Gastrocnemius medialis (tissue), 4 donors: Measurements from ENCODE around the gene SKP1. TPM values are rescaled to one million over a fixed set of nuclear protein-coding genes. Genes with fewer than 3 reads are reported as not detected.
"Not testable (repeated sequence)": the region's sequence is repeated elsewhere in the genome, so short reads cannot be mapped to it uniquely, and the experiment has no call there.

Experiments used
- ATAC-seq, 2 donors: fragments of 150-250 bp; one replicate each; pipeline ENCODE4 v1.9.1; 2016
- DNase-seq, 2 donors: peaks; one replicate each; pipeline ENCODE4 v3.0.0-alpha.2; 2019
- H3K27ac ChIP-seq, 4 donors: fragments of 200-600 bp; sonication (generic); 1 replicate in 1 of 4; 2 replicates in 3 of 4; pipeline ENCODE4 v1.5.1; 2016 to 2018; ENCODE audit warnings: mild to moderate bottlenecking in 2 of 4, moderate library complexity in 1 of 4
- H3K27me3 ChIP-seq, 3 donors: fragments of 200-600 bp; sonication (generic) in 2 of 3; 1 replicate in 1 of 3; 2 replicates in 2 of 3; pipeline versions ENCODE4 v1.5.1 to v1.6.0; 2016 to 2019; ENCODE audit warnings: mild to moderate bottlenecking in 1 of 3, moderate library complexity in 1 of 3
- H3K36me3 ChIP-seq, 2 donors: fragments of 200-600 bp; sonication (generic) in 1 of 2; one replicate each; pipeline ENCODE4 v1.5.1; 2017 to 2018
- H3K4me1 ChIP-seq, 2 donors: fragments of 200-600 bp; sonication (generic) in 1 of 2; one replicate each; pipeline ENCODE4 v1.5.1; 2016 to 2017; ENCODE audit warnings: mild to moderate bottlenecking in 2 of 2
- H3K4me3 ChIP-seq, 4 donors: fragments of 200-600 bp; sonication (generic) in 3 of 4; 1 replicate in 1 of 4; 2 replicates in 3 of 4; pipeline ENCODE4 v1.5.1; 2016 to 2019; ENCODE audit warnings: mild to moderate bottlenecking in 2 of 4
- H3K9me3 ChIP-seq, 3 donors: fragments of 200-600 bp; sonication (generic) in 2 of 3; 1 replicate in 1 of 3; 2 replicates in 2 of 3; pipeline ENCODE4 v1.5.1; 2016 to 2019
- POLR2A ChIP-seq, 2 donors: fragments of 450-650 bp; IDR thresholded peaks; one replicate each; pipeline ENCODE4 v1.6.1; 2017; ENCODE audit warnings: antibody characterized with exemption in 2 of 2, mild to moderate bottlenecking in 2 of 2, moderate library complexity in 2 of 2
- in situ Hi-C, 4 donors: fragments of 200-750 bp; cut with MboI; loops; one replicate each; pipeline versions ENCODE4 v1.15.0 to v1.8.0; 2017; ENCODE audit warnings: low sequenced_read_pairs in 4 of 4
- intact Hi-C: fragments of 100-400 bp; cut with DNase I; formaldehyde crosslinking; loops from one replicate; pipeline ENCODE4 v1.15.1; 2023; ENCODE audit warnings: low total_unique reads
- total RNA-seq, 4 donors: library from RNA; depleted of rRNA; stranded (reverse); fragments of >200 nt; gene quantifications; one replicate each; pipeline versions ENCODE4 v1.1.0 to v1.2.3, GENCODE V29; 2016
- TF ChIP-seq, protein P1 (sequence below), 5 experiments: fragments of 450-650 bp in 3 of 5; fragments of 200-600 bp in 2 of 5; sonication (generic) in 2 of 5; IDR thresholded peaks in 4 of 5; conservative IDR thresholded peaks in 1 of 5; 1 replicate in 4 of 5; 2 replicates in 1 of 5; pipeline ENCODE4 v1.5.1; 2016 to 2019; ENCODE audit warnings: antibody characterized with exemption in 5 of 5, mild to moderate bottlenecking in 3 of 5, moderate library complexity in 3 of 5

SKP1 gene
- total RNA-seq, 4 donors from 2014 or later = 318 to 499 (median 476) TPM

DNA sequence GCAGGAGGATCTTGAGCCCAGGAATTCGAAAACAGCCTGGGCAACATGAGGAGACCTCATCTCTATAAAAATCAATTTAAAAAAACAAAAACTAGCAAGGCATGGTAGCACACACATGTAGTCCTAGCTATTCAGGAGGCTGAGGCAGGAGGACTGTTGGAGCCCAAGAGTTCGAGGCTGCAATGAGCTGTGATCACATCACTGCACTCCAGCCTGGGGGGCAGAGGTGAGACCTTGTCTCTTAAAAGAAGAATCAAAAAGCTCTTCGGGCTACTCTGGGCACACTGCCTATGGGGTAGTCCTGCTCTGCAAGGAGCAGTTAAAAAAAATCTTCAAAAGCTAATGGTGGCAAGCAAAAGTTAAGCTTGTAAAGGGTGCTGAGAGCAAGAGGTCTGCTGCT, 23.5 kb downstream of the SKP1 start:
- DNase-seq = no peak
- no peak for ATAC-seq

DNA sequence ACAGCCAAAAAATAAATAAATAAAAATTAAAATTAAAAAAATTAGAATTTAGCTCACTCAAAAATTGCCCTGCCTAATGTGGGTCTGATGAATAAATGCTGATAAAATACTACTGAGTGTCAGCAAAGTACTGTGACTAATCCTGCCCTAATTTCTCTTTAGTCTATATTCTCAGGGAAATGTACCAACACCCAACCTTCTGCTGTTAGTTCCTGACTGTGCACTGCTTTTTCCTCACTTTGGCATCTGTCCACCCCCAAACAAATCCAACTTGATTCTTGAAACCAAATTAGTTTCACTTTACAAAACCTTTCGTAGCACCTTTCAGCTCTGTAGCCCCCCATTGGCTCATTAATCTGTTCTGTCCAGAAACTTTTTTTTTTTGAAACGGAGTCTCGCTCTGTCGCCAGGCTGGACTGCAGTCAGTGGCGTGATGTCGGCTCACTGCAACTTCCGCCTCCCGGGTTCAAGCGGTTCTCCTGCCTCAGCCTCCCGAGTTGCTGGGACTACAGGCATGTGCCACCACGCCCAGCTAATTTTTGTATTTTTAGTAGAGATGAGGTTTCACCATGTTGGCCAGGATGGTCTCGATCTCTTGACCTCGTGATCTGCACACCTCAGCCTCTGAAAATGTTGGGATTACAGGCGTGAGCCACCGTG, 24.4 kb downstream of the SKP1 start:
- H3K36me3 ChIP-seq = peaks cover 0 to 51% of the 10 kb centered on the region in 2 donors
- in situ Hi-C loops, H3K27me3 ChIP-seq, H3K4me3 ChIP-seq, DNase-seq, intact Hi-C loops, H3K9me3 ChIP-seq: not testable (repeated sequence)
- H3K4me1 ChIP-seq = peaks cover 17 to 33% of the 10 kb centered on the region in 2 donors
- peak in 1 of 2 donors; percentile 55 for ATAC-seq
- H3K27ac ChIP-seq = peak overlapping the region; percentile 10 to 74 (median 48)

More for the DNA sequence above, 23.5 kb downstream of the SKP1 start:
- Histone ChIP-seq H3K36me3 (peaks cover 0 to 61% of the 10 kb centered on the region in 2 donors), H3K9me3 (no peaks in the 10 kb centered on the region), H3K4me1 (peaks cover 14 to 30% of the 10 kb centered on the region in 2 donors), H3K4me3 (no peak overlapping the region), H3K27me3 (no peaks in the 10 kb centered on the region), H3K27ac (peak overlapping the region in 3 of 4 donors; percentile 10 to 74 (median 35))
- in situ Hi-C loops = no loop called here
- intact Hi-C loops = no loop called here
- no peak for TF ChIP-seq POLR2A (IDR thresholded peaks at IDR 0.05)
- TF ChIP-seq, protein P1, sequence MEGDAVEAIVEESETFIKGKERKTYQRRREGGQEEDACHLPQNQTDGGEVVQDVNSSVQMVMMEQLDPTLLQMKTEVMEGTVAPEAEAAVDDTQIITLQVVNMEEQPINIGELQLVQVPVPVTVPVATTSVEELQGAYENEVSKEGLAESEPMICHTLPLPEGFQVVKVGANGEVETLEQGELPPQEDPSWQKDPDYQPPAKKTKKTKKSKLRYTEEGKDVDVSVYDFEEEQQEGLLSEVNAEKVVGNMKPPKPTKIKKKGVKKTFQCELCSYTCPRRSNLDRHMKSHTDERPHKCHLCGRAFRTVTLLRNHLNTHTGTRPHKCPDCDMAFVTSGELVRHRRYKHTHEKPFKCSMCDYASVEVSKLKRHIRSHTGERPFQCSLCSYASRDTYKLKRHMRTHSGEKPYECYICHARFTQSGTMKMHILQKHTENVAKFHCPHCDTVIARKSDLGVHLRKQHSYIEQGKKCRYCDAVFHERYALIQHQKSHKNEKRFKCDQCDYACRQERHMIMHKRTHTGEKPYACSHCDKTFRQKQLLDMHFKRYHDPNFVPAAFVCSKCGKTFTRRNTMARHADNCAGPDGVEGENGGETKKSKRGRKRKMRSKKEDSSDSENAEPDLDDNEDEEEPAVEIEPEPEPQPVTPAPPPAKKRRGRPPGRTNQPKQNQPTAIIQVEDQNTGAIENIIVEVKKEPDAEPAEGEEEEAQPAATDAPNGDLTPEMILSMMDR (IDR thresholded peaks at IDR 0.05 in 4 of 5, conservative IDR thresholded peaks at IDR 0.05 in 1 of 5) = no peak

DNA sequence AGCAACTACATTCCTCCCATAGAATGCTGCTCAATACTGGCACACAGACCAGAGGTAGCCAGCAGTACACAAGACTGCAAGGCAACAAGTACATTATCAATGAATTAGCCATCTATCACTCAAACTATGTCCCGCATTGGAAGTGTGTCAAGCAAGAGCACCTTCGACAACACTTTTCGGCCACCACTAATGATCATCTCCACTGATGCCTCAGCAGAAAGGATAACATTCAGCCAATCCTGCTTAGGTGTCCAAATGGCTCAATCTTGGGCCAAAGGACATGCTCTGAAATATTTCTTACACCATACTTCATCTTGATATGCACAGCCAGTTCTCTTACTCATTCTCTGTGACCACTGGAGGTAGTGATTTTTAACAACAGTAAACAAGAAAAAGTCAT, 25.0 kb downstream of the SKP1 start:
- H3K4me1 ChIP-seq = peaks cover 23 to 36% of the 10 kb centered on the region in 2 donors
- intact Hi-C loops (no loop called here), in situ Hi-C loops (no loop called here)
- H3K36me3 ChIP-seq = peaks cover 0 to 47% of the 10 kb centered on the region in 2 donors
- H3K4me3 ChIP-seq = no peak overlapping the region
- DNase-seq = no peak
- no peaks in the 10 kb centered on the region for H3K27me3 ChIP-seq
- ATAC-seq = peak; percentile 49 to 85
- TF ChIP-seq, protein P1 (IDR thresholded peaks at IDR 0.05 in 4 of 5, conservative IDR thresholded peaks at IDR 0.05 in 1 of 5) = no peak
- TF ChIP-seq POLR2A (IDR thresholded peaks at IDR 0.05) = no peak
- H3K27ac ChIP-seq = peak overlapping the region; percentile 10 to 74 (median 48)
- H3K9me3 ChIP-seq = no peaks in the 10 kb centered on the region

DNA sequence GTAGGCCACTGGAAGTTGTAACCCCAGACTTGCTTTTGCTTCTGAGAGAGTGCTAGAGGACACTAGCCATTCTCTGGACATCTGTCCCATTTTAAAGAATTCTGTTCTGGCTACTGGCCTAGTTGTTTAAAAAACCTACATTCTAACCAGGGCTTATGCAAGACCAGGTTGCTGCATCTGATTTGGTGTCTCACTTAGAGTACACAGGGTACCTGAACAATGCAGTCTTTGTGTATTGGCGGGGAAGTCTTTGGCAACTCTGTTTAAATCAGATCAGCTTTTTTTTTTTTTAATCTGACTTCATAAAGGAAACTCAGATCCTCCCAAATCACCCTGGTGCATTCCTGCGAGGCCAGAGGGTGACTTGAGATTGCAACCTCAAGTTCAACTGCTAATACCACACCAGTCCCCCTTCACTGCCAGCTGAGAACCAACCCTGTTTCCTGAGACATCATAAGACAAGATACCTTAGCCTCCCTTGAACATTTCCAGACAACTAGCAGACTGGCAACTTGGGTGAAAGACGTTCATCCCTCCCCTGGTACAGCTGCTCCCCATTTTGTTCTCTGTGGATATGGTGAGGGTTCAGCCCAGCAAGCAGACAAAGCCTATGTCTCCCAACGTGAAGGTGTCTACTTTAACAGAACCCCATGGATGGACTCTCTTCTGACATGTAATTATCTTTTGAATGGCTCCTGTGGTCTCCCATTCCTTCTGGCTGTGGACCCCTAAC, 27.0 kb downstream of the SKP1 start:
- H3K9me3 ChIP-seq = no peaks in the 10 kb centered on the region
- ATAC-seq (no peak), DNase-seq (no peak)
- intact Hi-C loops = no loop called here
- in situ Hi-C loops = loop anchor here (5.0 to 25.0 kb wide), 4 partner anchors 55 to 112 kb away; no protein-coding TSS in a partner anchor
- peak overlapping the region; percentile 19 to 74 (median 48) for H3K27ac ChIP-seq
- no peak for TF ChIP-seq POLR2A (IDR thresholded peaks at IDR 0.05)
- TF ChIP-seq, protein P1 (IDR thresholded peaks at IDR 0.05 in 4 of 5, conservative IDR thresholded peaks at IDR 0.05 in 1 of 5) = no peak
- no peak overlapping the region for H3K4me3 ChIP-seq
- no peaks in the 10 kb centered on the region for H3K27me3 ChIP-seq
- H3K36me3 ChIP-seq = peaks cover 0 to 40% of the 10 kb centered on the region in 2 donors
- H3K4me1 ChIP-seq = peaks cover 29 to 36% of the 10 kb centered on the region in 2 donors

DNA sequence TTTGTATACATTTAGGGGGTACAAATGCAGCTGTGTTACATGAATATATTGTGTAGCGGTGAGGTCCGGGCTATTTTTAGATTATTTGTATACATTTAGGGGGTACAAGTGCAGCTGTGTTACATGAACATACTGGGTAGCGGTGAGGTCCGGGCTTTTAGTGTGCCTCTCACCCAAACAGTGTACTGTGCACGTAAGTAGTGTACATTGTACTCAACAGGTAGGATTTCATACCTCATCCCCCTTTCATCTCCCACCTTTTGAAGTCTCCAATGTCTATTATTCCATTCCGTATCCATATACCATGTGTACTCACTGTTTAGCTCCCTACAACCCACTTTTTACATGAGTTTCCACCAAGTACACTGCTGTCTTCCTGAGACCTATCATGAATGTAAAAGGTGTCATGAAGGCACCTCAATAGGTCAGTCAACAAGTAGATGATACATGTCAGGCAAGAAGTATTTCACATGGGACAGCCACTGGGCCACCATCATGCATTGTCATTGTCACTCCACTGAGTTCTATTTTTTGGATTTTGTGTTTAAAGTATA, 27.7 kb downstream of the SKP1 start:
- Histone ChIP-seq H3K4me1 (peaks cover 29 to 36% of the 10 kb centered on the region in 2 donors), H3K9me3 (no peaks in the 10 kb centered on the region), H3K27ac (peak overlapping the region; percentile 19 to 74 (median 48)), H3K36me3 (peaks cover 0 to 46% of the 10 kb centered on the region in 2 donors), H3K27me3 (no peaks in the 10 kb centered on the region), H3K4me3 (no peak overlapping the region)
- intact Hi-C loops (no loop called here), in situ Hi-C loops (loop anchor here (5.0 to 25.0 kb wide), 4 partner anchors 54 to 112 kb away; no protein-coding TSS in a partner anchor)
- no peak for TF ChIP-seq POLR2A (IDR thresholded peaks at IDR 0.05)
- TF ChIP-seq, protein P1 (IDR thresholded peaks at IDR 0.05 in 4 of 5, conservative IDR thresholded peaks at IDR 0.05 in 1 of 5) = no peak
- no peak for DNase-seq
- ATAC-seq = no peak
